GM23248 (cell line): ENCODE data around the gene NPR2.

ENCODE experiments used
- EZH2 ChIP-seq: fragments of 200-600 bp; sonication (generic); IDR thresholded peaks from 2 replicates; pipeline ENCODE4 v1.6.1; 2018; ENCODE audit warnings: antibody characterized with exemption, mild to moderate bottlenecking; ENCODE audit not compliant: insufficient read depth, poor library complexity, severe bottlenecking
- EZH2phosphoT487 ChIP-seq: fragments of 200-600 bp; sonication (generic); IDR thresholded peaks from 2 replicates; pipeline ENCODE4 v1.6.1; 2018; ENCODE audit warnings: antibody characterized with exemption, moderate library complexity, mild to moderate bottlenecking, low read depth; ENCODE audit not compliant: insufficient read depth

- TF ChIP-seq EZH2phosphoT487 (no peak), EZH2 (no peak)
Measured at GRCh38 chr9:35776018-35776417, 15.4 kb upstream of the NPR2 start.
